ENCODE data around the gene MAP3K3.

MAP3K3 gene

DNA sequence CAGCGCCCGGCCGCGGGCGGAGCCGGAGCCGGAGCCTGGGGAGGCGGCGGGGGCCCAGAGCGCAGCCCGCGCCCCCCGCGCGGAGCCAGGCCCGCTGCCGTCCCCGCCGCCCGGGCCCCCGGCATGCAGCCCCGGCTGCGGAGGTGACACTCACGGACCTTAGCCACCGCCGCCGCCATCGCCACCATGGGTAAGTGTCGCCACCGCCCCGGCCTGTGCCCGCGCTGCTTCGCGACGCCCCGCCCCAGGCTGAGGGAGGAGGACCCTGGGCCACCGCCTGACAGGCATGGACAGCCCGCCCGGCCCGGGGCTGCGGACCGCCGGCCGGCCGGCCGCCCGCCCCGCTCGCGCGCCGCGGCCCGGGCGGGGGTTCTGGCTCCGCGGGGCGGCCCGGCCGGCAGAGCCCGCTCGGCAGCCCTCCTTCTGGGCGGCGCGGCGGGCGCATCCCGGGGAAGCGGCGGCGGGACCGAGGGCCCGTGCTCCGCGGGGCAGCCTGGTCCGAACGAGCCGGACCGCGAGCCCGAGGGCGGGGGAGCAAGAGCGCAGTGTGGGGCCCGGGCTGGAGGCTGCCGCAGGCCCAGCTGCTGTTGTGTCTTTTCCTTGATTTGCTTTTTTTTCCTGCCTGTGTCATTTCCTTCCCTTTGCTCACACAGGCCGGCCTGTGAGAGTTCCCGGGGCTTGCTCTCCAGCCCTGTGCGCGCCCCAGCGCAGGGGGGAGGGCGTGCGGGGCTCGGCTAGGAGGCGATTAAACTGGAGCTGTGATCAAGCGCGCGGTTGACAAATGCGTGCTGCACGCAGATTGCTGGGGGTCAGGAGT lies 565 bp downstream of the MAP3K3 start:
- DNase-seq (ENCODE audit: low read depth): no peak

- no peak for DNase-seq (ENCODE audit: low read depth)
Observed at GRCh38 chr17:63623786-63624530, 1.7 kb downstream of the MAP3K3 start.

DNA sequence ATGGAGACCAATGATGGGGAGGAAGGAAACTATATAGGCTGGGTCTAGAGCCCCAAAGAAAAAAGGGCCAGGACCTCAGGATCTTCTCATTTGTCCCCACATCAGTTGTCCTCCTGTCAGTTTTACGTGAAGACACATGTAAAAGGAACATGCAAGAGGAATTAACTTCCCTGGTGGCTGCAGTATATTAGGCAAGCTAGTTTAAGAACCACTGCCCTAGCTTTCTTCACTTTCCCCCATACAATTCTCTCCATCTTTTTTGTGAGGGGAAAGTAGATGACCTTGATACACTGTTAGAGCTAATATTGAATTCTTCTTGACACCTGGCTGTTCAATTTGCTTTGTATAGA lies 2.3 kb downstream of the MAP3K3 start:
- DNase-seq (ENCODE audit: low read depth): no peak

GRCh38 chr17:63626551-63627180 lies 4.4 kb downstream of the MAP3K3 start:
- DNase-seq (ENCODE audit: low read depth): no peak

GRCh38 chr17:63629627-63630026 lies 7.4 kb downstream of the MAP3K3 start:
- DNase-seq (ENCODE audit: low read depth): no peak

DNA sequence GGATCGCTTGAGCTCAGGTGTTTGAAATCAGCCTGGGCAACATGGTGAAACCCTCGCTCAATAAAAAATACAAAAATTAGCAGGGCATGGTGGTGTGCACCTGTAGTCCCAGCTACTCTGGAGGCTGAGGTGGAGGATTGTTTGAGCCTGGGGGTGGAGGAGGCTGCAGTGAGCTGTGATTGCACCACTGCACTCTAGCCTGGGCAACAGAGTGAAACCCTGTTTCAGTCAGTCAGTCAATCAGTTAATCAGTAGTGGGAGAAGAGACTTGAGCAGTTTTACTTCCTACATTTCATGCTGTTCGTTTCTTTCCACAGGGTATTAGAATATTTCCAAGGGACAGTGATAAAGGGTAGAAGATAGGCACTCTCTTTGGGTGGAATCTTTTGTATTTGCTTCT lies 8.8 kb downstream of the MAP3K3 start:
- DNase-seq (ENCODE audit: low read depth): no peak

GRCh38 chr17:63631626-63632025 lies 9.4 kb downstream of the MAP3K3 start:
- no peak for DNase-seq (ENCODE audit: low read depth)

DNA sequence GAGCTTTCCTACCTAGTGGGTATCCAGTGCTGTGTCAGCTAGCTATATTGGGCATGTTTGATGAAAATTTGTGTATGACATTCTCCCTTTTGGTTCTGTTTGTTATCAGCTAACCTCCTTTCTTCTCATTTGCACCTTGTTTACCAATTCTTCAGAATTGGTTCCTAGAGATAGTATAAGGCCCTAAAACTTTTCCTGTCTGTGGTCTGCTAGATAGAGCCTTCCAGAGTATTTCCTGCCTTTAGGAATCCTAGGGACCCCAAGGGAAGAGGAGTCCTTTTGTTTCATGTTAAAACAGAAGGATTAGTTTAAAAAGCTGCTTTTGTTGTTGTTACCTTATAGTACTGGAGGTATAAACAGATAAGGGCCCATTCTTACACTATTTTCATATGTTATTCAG lies 11.5 kb downstream of the MAP3K3 start:
- no peak for DNase-seq (ENCODE audit: low read depth)

DNA sequence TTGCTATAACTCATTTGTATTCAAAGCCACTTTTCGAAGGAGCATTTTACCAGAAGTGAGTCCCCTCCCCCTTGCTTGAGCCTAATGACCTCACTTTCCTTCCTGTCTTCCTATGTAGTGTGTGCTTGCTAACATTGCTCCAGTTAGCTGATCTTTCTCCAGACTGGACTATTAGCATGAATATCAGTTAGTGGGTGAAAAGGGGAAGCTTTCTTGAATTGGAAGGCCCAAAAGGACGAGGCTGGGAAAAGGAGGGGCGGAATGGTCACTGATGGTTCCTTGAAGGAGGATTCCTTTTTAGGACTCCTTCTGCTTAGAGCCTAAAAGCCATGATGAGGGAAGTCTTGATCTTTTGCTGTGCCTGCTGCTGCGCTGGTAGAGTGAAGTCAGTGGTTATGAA lies 11.9 kb downstream of the MAP3K3 start:
- no peak for DNase-seq (ENCODE audit: low read depth)

DNA sequence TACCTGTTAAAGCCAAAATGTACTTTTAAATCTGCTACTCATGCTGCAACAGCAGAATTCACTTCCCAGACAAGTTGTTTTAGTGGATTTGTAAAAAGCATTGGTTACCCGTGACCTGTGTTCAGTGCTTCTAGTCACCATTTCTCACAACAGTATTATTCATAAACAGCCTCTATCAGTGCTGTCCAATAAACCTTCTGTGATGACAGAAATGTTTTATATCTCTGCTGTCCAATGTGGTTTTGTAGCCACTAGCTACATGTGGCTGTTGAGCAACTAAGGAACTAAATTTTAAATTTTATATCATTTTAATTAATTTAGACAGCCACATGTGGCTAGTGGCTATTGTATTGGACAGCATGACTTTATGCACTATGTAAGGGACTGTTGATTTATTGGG lies 12.6 kb downstream of the MAP3K3 start:
- no peak for DNase-seq (ENCODE audit: low read depth)

DNA sequence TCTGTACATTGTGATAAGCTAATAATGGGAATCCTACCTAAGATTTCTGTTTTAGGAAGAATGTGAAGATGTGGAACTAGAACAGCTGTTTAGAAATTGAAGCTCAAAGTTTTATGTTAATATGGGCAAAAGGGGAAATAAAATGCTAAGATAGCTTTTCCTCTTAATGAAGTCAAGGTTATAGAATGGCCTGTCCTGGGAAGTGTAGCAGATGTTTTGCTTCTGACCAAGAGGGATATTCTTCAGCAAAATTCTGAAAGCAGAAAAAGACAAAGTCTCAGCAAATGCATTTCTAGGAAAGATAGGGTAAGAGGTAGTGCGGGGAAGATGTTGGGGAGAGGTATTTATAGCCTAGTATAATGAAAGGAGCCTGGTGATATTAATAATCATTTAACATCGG lies 13.1 kb downstream of the MAP3K3 start:
- no peak for DNase-seq (ENCODE audit: low read depth)

DNA sequence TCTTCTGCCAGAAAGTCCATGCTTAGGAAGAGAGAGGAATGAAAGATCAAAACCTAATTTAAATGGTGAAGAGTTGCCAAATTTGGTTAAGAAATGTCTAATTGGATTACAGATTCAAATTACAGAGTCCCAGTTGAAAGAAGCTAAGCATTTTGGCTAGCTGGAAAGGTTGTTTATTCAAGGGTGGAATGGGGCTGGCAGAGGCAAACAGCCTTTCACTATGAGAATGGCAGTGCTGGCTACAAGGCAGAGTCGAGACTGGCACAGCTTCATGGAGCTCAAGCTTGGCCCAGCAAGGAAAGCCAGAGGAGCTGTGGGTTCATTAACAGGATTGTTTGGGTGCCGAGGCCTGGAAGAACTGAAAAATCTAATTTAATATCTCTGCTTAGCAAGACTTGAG lies 13.6 kb downstream of the MAP3K3 start:
- DNase-seq (ENCODE audit: low read depth): no peak

GRCh38 chr17:63639125-63639524 lies 16.9 kb downstream of the MAP3K3 start:
- no peak for DNase-seq (ENCODE audit: low read depth)

GRCh38 chr17:63640038-63640437 lies 17.8 kb downstream of the MAP3K3 start:
- no peak for DNase-seq (ENCODE audit: low read depth)

DNA sequence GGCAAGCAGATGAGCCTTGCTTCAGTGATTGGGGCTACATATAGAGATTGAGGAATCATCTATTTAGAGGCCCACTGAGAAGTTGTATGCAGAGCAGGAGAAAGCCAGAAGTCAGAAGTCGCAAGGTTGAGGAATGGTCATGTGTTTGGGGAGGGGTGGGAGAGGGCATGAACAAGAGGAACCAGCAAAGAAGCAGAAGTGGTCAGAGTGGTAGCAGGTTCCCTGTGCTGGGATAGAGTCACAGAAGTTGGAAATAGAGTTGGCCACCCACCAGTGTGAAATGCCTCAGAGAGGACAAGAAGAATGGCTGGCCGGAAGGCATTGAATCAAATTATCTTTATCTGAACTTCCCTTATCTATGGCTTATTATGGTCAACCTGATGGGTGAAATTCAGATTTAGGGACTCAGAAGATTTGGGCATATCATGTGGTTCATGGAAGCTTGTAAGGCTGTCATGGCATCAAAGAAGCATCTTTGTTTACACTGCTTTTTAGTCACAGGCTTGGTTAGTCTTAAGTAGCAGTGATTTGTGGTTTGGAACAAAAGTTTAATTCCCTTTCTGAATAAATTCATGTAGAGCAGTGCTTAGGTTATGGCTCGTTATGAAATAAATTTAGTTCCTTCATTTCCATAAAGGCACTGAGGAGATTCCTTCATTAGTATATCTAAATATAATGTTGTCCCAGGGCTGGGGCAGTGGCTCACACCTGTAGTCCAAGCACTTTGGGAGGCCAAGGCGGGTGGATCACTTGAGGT lies 19.7 kb downstream of the MAP3K3 start:
- DNase-seq (ENCODE audit: low read depth): no peak

DNA sequence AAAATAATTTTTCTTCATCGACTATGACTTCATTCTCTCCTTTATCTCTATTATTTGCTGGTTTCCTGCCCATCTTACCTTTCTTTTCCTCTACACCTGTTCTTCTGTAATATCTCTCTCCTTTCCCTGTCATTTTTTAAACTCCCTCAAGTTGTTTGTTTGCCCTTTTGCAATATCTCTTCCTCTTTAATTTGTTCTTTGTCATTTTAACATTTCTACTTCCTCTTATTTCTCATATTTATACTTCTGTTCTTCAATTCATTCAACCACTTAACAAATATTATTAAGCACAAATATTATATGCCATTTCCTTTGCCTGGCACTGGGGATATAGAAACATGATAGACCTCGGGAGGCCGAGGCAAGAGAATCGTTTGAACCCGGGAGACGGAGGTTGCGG lies 22.6 kb downstream of the MAP3K3 start:
- no peak for DNase-seq (ENCODE audit: low read depth)

DNA sequence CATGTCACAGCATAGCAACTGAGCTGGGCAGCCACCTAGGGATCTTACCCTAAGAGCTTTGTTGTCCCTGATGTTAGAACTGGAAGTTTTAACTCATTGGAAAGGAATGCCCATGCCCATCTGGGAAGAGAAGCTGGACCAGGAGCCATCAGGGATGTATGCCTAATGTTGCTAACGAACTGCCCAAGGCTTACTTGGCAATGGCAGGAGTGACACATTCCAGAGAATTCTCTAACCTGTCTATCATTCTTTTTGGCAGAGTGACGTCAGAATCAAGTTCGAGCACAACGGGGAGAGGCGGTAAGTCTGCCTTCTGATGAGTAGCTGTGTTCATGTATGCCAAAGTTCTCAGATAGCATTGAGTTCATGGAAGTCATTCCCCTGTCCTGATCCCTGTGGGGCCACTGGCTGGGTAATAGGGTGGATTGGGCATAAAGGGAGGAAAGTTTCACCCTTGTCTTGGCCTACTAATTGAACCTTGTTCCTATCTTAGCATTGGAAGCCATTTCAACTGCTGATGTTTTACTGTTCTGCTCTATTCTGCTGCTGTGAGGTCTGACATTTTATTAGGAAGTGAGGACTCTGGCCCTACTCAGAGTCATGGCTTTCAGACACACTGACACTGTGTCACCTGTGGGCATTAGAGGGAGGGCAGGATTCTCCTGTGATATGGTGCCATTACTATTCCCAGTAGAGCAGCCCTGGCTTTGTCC lies 23.7 kb downstream of the MAP3K3 start:
- no peak for DNase-seq (ENCODE audit: low read depth)

GRCh38 chr17:63646488-63646806 lies 24.2 kb downstream of the MAP3K3 start:
- DNase-seq (ENCODE audit: low read depth): no peak

GRCh38 chr17:63647065-63647725 lies 25.0 kb downstream of the MAP3K3 start:
- no peak for DNase-seq (ENCODE audit: low read depth)

DNA sequence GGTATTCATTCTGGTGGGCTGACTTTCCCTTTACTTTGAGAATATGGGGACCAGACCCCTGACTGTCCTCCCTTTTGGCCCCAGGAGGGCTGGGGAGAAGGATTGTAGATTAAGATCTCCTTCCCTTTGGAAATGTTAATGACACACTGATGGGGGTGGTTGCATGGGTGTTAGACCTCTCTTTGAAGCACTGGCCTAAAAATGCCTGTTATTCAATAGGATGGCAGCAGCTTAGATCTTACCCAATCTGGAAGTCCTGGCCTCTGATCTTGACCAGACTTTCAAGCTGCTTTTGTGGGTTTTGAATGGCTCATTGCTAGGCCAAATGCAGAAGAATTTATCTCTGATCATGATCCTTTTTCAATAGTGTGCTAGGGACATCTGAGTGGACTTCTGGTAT lies 25.7 kb downstream of the MAP3K3 start:
- no peak for DNase-seq (ENCODE audit: low read depth)

- DNase-seq (ENCODE audit: low read depth): no peak
Observed at GRCh38 chr17:63649813-63650212, 27.6 kb downstream of the MAP3K3 start.

Measured in HS-5 (cell line).